Neural cell (in vitro differentiated cells): ENCODE measurements around the gene RNLS. TPM values are rescaled to one million over a fixed set of nuclear protein-coding genes. Genes with fewer than 3 reads are reported as not detected.

Source experiments
- H2AFZ ChIP-seq: fragments of 200-600, 300-800 bp; sonication (generic), shearing (Covaris generic); 2 replicates; pipeline ENCODE4 v1.6.0; 2014; ENCODE audit warnings: low read depth, mild to moderate bottlenecking, antibody characterized with exemption, low read length, moderate library complexity
- H3F3A ChIP-seq: fragments of 200-600 bp; shearing (Covaris generic); 2 replicates; pipeline ENCODE4 v1.6.1; 2016; ENCODE audit warnings: mild to moderate bottlenecking, moderate library complexity, mixed read lengths, antibody characterized with exemption, low read length; ENCODE audit not compliant: insufficient read depth, poor library complexity, severe bottlenecking
- H3K27ac ChIP-seq: fragments of 200-600, 300-800 bp; sonication (generic), shearing (Covaris generic); 2 replicates; pipeline ENCODE4 v1.5.1; 2014; ENCODE audit warnings: mild to moderate bottlenecking, low read length, moderate library complexity
- H3K27me3 ChIP-seq: fragments of 300-800, 200-600 bp; sonication (generic), shearing (Covaris generic); 2 replicates; pipeline ENCODE4 v1.6.0; 2014; ENCODE audit warnings: mild to moderate bottlenecking, low read depth, low read length, moderate library complexity; ENCODE audit not compliant: insufficient read depth
- H3K36me3 ChIP-seq: fragments of 300-800, 200-600 bp; sonication (generic), shearing (Covaris generic); 2 replicates; pipeline ENCODE4 v1.5.1; 2014; ENCODE audit warnings: mild to moderate bottlenecking, antibody characterized with exemption, low read length, moderate library complexity; ENCODE audit not compliant: insufficient read depth
- H3K4me2 ChIP-seq: fragments of 300-800, 200-600 bp; sonication (generic), shearing (Covaris generic); 2 replicates; pipeline ENCODE4 v1.6.0; 2014; ENCODE audit warnings: mild to moderate bottlenecking, low read length
- H3K4me3 ChIP-seq: fragments of 300-800, 200-600 bp; sonication (generic), shearing (Covaris generic); 2 replicates; pipeline ENCODE4 v1.5.1; 2014; ENCODE audit warnings: mild to moderate bottlenecking, low read length, moderate library complexity
- H3K79me2 ChIP-seq: fragments of 200-600 bp; shearing (Covaris generic); replicated peaks from 2 replicates; pipeline ENCODE4 v1.6.0; 2014; ENCODE audit warnings: mild to moderate bottlenecking, low read length, moderate library complexity; ENCODE audit not compliant: insufficient read depth
- H3K9ac ChIP-seq: fragments of 300-800, 200-600 bp; sonication (generic), shearing (Covaris generic); 2 replicates; pipeline ENCODE4 v1.6.1; 2016; ENCODE audit warnings: mild to moderate bottlenecking, low read length, mixed read lengths
- H3K9me2 ChIP-seq: fragments of 200-600 bp; shearing (Covaris generic); 2 replicates; pipeline ENCODE4 v1.6.1; 2016; ENCODE audit warnings: mild to moderate bottlenecking, low read length, mixed read lengths; ENCODE audit not compliant: insufficient read depth
- H3K9me3 ChIP-seq: fragments of 200-600, 300-800 bp; sonication (generic), shearing (Covaris generic); 2 replicates; pipeline ENCODE4 v1.6.1; 2016; ENCODE audit warnings: mild to moderate bottlenecking, mixed run types, low read length, moderate library complexity, mixed read lengths
- H4K20me1 ChIP-seq: fragments of 200-600 bp; shearing (Covaris generic); 2 replicates; pipeline ENCODE4 v1.6.1; 2016; ENCODE audit warnings: mild to moderate bottlenecking, mixed run types; ENCODE audit not compliant: insufficient read depth
- EP300 ChIP-seq: fragments of 450-650 bp; conservative IDR thresholded peaks from 2 replicates; pipeline ENCODE4 v1.6.1; 2014; ENCODE audit warnings: antibody characterized with exemption, mild to moderate bottlenecking, moderate library complexity; ENCODE audit not compliant: poor library complexity, severe bottlenecking
- EZH2 ChIP-seq: fragments of 200-600, 300-800 bp; shearing (Covaris generic), sonication (generic); IDR thresholded peaks from 2 replicates; pipeline ENCODE4 v1.6.1; 2014; ENCODE audit warnings: antibody characterized with exemption, low read length, borderline replicate concordance, mild to moderate bottlenecking; ENCODE audit not compliant: insufficient read depth, poor library complexity, severe bottlenecking
- MXI1 ChIP-seq: fragments of 450-650 bp; conservative IDR thresholded peaks from 2 replicates; pipeline ENCODE4 v1.6.1; 2014; ENCODE audit warnings: antibody characterized with exemption, mild to moderate bottlenecking; ENCODE audit not compliant: poor library complexity, severe bottlenecking
- POLR2AphosphoS5 ChIP-seq: IDR thresholded peaks from 2 replicates; pipeline ENCODE4 v1.6.1; 2012
- RAD21 ChIP-seq: fragments of 450-650 bp; conservative IDR thresholded peaks from 2 replicates; pipeline ENCODE4 v1.6.1; 2014; ENCODE audit warnings: antibody characterized with exemption, mild to moderate bottlenecking, moderate library complexity
- SMC3 ChIP-seq: fragments of 450-650 bp; conservative IDR thresholded peaks from 2 replicates; pipeline ENCODE4 v1.6.1; 2014; ENCODE audit warnings: antibody characterized with exemption, mild to moderate bottlenecking, moderate library complexity; ENCODE audit not compliant: poor library complexity
- TAF1 ChIP-seq: IDR thresholded peaks from 2 replicates; pipeline ENCODE4 v1.6.1; 2012; ENCODE audit warnings: low read depth
- polyA plus RNA-seq: library from polyadenylated mRNA; depleted of rRNA; stranded (reverse); fragments of >200 nt; gene quantifications from 2 replicates; pipeline ENCODE4 v1.2.3, GENCODE V29; 2014
- TF ChIP-seq, protein P1 (sequence below): IDR thresholded peaks from 2 replicates; pipeline ENCODE4 v1.6.1; 2012; ENCODE audit warnings: borderline replicate concordance
- TF ChIP-seq, protein P2 (sequence below): fragments of 450-650 bp; IDR thresholded peaks from 2 replicates; pipeline ENCODE4 v1.5.1; 2014; ENCODE audit warnings: antibody characterized with exemption, mild to moderate bottlenecking, moderate library complexity; ENCODE audit not compliant: poor library complexity, severe bottlenecking

Gene RNLS
- polyA plus RNA-seq, 1 donor from 2014 or later, result 0.20 TPM

DNA sequence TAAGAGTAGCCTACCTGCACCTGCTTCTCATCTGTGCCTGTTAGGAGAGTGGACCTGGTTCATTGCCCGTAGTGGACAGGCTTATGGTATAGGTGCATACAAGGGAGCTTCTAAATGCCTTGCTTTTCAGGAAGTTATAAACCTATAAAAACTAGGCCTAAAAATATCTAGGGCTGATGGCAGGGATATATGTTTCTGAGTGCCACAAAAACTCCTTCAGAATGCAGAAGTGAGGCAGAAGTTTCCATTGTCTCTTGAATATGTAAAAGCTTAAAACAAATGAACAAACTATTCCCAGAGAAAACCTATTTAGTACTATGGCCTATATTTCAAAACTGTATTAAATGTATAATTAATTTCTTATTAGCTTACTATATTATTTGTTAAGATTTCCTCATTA is 91.8 kb downstream of the RNLS start:
- Histone ChIP-seq H3K9me3 (no peaks in the 10 kb centered on the region), H3F3A (no peaks in the 10 kb centered on the region), H3K4me3 (no peak overlapping the region), H4K20me1 (no peaks in the 10 kb centered on the region), H3K79me2 (no peaks in the 10 kb centered on the region), H3K36me3 (no peaks in the 10 kb centered on the region), H2AFZ (no peak overlapping the region), H3K27me3 (no peaks in the 10 kb centered on the region), H3K27ac (no peak overlapping the region), H3K9me2 (no peaks in the 10 kb centered on the region), H3K4me2 (no peak overlapping the region), H3K9ac (no peak overlapping the region)
- TF ChIP-seq, protein P1, sequence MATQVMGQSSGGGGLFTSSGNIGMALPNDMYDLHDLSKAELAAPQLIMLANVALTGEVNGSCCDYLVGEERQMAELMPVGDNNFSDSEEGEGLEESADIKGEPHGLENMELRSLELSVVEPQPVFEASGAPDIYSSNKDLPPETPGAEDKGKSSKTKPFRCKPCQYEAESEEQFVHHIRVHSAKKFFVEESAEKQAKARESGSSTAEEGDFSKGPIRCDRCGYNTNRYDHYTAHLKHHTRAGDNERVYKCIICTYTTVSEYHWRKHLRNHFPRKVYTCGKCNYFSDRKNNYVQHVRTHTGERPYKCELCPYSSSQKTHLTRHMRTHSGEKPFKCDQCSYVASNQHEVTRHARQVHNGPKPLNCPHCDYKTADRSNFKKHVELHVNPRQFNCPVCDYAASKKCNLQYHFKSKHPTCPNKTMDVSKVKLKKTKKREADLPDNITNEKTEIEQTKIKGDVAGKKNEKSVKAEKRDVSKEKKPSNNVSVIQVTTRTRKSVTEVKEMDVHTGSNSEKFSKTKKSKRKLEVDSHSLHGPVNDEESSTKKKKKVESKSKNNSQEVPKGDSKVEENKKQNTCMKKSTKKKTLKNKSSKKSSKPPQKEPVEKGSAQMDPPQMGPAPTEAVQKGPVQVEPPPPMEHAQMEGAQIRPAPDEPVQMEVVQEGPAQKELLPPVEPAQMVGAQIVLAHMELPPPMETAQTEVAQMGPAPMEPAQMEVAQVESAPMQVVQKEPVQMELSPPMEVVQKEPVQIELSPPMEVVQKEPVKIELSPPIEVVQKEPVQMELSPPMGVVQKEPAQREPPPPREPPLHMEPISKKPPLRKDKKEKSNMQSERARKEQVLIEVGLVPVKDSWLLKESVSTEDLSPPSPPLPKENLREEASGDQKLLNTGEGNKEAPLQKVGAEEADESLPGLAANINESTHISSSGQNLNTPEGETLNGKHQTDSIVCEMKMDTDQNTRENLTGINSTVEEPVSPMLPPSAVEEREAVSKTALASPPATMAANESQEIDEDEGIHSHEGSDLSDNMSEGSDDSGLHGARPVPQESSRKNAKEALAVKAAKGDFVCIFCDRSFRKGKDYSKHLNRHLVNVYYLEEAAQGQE, result no peak
- TF ChIP-seq POLR2AphosphoS5, result no peak

DNA sequence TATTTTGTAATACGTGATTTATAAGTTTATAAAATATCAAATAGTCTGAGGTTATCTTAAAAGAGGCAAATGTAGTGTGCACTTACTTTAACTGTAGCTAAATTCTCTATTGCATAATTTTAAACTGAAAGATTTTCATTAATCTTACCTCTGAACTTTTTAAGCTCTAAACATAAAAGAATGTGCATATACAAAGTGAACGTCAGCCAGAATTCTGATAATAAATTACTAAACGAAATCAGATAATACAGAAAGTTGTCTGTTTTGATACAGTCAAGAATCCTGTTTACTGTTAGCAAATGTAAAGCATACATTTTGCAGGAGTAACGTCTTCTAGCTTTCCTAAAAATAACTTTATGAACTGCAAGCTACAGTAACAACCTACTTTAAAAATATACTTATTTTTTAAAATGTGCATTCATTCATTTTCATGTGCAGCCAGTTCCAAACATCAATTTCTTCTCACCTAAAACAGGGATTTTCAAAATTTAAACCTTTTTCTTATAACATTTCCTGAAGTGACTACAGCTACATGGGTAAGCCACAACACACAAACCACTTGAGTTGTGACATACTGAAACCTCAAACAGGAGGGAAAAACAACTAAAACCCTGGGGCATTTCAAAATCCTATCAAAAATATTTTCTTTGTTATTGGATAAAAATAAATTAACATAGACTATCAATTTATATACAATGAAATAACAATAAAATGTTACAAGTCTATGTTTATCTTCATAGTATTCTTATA is 92.7 kb downstream of the RNLS start:
- no peak overlapping the region for H3K9ac ChIP-seq
- no peak overlapping the region for H3K4me3 ChIP-seq
- no peaks in the 10 kb centered on the region for H3K36me3 ChIP-seq
- H3K9me2 ChIP-seq, result no peaks in the 10 kb centered on the region
- H2AFZ ChIP-seq, result no peak overlapping the region
- no peaks in the 10 kb centered on the region for H3K79me2 ChIP-seq
- H3F3A ChIP-seq, result no peaks in the 10 kb centered on the region
- peak overlapping the region; percentile 37 for H3K27ac ChIP-seq
- no peaks in the 10 kb centered on the region for H3K9me3 ChIP-seq
- no peak for TF ChIP-seq EZH2
- TF ChIP-seq MXI1, result no peak
- no peak for TF ChIP-seq TAF1
- no peak for TF ChIP-seq POLR2AphosphoS5
- TF ChIP-seq SMC3, result no peak
- TF ChIP-seq EP300, result no peak
- TF ChIP-seq RAD21, result no peak
- TF ChIP-seq, protein P1, result no peak
- TF ChIP-seq, protein P2, sequence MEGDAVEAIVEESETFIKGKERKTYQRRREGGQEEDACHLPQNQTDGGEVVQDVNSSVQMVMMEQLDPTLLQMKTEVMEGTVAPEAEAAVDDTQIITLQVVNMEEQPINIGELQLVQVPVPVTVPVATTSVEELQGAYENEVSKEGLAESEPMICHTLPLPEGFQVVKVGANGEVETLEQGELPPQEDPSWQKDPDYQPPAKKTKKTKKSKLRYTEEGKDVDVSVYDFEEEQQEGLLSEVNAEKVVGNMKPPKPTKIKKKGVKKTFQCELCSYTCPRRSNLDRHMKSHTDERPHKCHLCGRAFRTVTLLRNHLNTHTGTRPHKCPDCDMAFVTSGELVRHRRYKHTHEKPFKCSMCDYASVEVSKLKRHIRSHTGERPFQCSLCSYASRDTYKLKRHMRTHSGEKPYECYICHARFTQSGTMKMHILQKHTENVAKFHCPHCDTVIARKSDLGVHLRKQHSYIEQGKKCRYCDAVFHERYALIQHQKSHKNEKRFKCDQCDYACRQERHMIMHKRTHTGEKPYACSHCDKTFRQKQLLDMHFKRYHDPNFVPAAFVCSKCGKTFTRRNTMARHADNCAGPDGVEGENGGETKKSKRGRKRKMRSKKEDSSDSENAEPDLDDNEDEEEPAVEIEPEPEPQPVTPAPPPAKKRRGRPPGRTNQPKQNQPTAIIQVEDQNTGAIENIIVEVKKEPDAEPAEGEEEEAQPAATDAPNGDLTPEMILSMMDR, result no peak
- no peaks in the 10 kb centered on the region for H4K20me1 ChIP-seq
- H3K4me2 ChIP-seq, result no peak overlapping the region
- no peaks in the 10 kb centered on the region for H3K27me3 ChIP-seq
